ENCODE measurements around the gene OVOL1.
A peak's percentile ranks its signal among the peaks of the same experiment; 100 is the strongest.
"Not testable (repeated sequence)": the region's sequence is repeated elsewhere in the genome, so short reads cannot be mapped to it uniquely, and the experiment has no call there.

The OVOL1 gene

GRCh38 chr11:65817835-65818680 lies 31.2 kb downstream of the OVOL1 start:
- peak; percentile 52 for DNase-seq

GRCh38 chr11:65821107-65821506 lies 34.2 kb downstream of the OVOL1 start:
- no peak for DNase-seq

DNA sequence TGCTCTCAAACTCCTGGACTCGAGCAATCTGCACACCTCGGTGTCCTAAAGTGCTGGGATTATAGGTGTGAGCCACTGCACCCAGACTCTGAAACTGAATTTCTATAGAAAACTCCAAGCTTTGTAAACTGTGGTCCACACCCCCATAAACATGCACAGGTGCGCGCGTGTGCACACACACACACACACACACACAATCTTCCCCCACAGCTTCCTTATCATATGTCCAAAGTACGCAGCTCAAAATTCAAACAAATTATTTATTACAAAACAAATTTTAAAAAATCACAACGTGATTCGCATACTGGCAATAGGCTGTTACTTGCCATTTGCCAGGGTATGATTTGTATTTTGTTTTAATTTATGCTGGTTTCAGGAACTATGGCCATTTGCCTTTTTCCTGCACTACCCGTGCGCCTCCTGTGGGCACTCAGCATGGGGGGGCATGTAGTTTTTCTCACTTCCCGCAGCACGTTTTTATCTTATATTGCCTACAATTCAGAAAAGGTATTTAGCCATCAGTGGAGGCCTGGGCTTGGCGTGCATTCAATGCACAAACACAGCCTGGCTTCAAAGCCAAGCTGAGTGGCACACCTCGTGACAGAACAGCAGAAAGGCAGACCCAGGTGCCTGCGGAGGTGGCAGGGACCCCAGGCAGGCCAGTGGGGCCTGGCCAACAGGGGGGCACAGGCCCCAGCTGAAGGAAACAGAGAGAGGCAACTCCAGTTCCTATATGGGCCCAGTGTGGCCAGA lies 36.1 kb downstream of the OVOL1 start:
- DNase-seq = no peak

GRCh38 chr11:65826984-65827735 lies 40.3 kb downstream of the OVOL1 start:
- no peak for DNase-seq

- DNase-seq = no peak
These were observed 42.6 kb downstream of the OVOL1 start for GRCh38 chr11:65829459-65829858.

DNA sequence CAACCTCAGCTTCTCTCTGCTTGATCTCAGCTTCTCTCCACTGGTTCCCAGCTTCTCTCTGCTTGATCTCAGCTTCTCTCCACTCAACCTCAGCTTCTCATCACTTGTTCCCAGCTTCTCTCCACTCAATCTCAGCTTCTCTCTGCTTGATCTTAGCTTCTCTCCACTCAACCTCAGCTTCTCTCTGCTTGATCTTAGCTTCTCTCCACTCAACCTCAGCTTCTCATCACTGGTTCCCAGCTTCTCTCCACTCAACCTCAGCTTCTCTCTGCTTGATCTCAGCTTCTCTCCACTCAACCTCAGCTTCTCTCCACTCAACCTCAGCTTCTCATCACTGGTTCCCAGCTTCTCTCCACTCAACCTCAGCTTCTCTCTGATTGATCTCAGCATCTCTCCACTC lies 45.4 kb downstream of the OVOL1 start:
- DNase-seq = not testable (repeated sequence)

DNA sequence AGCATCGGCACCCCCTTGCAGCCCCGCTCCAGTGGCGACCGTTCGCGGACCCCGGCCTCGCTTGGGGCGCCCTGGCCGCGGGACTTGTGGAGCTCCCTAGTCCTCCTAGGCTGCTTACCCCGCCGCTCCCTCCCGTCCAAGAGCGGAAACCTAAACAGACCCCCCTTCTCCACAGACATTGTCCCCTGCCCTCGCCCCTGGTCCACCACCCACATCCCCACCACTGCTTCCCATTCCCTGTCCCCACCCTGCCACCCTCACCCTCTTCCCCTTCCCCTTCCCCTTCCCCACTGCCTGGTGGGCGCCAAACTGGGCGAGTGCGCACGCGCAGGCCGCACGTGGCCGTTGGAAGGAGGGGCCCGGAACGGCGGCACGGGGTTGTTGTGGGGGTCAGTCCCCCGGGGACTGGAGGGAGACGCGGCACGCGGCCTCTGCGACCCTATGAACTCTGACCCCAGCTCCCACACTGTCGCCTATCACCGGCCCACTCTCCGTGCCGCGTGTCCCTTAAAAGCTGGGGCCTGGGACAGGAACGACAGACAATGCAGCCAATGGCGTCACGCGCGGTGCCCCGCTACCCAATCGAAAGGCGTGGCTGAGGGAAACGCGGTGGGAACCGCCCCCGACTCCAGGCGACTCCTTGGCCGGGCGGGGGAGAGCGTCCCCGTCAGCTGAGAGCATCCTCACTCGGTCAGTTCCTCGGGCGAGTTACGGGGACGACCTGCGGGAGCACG lies 46.6 kb downstream of the OVOL1 start, which contains the start of gene SNX32:
TSS of gene SNX32 (plus strand) at position 667 of the 734 bp plus-strand sequence. CDS start 103 bp downstream, outside the sequence.
- peak; percentile 60 for DNase-seq

GRCh38 chr11:65834202-65834601 lies 47.3 kb downstream of the OVOL1 start:
- no peak for DNase-seq

DNA sequence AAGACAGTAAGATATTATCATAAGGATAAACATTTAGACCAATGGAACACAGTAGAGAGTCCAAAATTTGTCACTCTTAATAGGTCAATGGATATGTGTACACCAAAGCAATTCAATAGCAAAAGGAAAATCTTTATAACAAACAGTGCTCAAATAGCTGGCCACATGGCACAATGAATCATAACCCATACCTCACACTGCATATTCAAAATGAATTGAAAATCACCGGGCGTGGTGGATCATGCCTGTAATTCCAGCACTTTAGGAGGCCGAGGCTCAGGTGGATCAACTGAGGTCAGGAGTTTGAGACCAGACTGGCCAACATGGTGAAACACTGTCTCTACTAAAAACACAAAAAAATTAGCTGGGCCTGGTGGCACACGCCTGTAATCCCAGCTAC lies 55.3 kb downstream of the OVOL1 start:
- no peak for DNase-seq

GRCh38 chr11:65843811-65844210 lies 56.9 kb downstream of the OVOL1 start:
- DNase-seq = no peak

DNA sequence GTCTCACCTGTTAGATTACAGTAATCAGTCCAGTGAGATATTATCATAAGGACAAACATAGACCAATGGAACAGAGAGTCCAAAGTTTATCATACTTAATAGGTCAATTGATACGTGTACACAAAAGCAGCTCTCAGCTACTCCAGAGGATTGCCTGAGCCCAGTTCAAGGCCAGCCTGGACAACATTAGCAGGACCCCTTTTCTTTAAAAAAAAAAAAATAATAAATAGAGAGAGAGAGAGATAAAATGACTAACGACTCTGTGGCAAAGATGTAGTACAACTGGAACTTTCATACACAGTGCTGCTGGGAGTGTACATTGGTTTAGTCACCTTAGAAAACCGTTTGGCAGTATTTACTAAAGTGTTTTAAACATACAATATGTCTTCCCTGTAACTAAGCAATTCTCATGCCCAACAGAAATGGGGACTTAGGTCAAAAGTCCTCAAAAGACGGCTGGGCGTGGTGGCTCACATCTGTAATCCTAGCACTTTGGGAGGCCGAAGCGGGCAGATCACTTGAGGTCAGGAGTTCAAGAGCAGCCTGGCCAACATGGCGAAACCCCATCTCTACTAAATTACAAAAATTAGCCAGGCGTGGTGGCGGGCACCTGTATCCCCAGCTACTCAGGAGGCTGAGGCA lies 57.5 kb downstream of the OVOL1 start:
- no peak for DNase-seq
